ENCODE measurements around the gene PUS7. TPM values are rescaled to one million over a fixed set of nuclear protein-coding genes. Genes with fewer than 3 reads are reported as not detected.

The PUS7 gene
- total RNA-seq, 4 donors from 2014 or later = 4.2 to 25.6 (median 7.1) TPM

DNA sequence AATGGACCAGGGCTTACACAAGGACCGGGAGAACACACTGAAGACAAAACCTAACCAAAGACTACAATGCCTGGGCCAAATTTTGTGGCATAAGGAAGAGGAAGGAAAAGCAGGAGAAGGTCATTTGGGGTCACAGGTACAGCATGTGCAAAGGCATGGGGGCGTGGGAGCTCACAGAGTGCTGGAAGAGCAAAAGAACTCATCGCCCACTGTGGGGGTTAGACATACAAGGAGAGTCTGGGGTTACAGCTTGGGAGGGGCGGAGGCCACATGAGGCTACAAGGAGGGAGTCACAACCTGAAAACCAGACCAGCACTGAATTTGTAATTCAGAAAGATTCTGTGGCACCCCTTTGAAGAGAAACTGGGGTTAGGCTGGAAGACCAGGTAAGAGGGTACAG lies 9.7 kb downstream of the PUS7 start:
- Histone ChIP-seq H3K27me3 (no peaks in the 10 kb centered on the region), H3K4me1 (no peaks in the 10 kb centered on the region), H3K27ac (no peak overlapping the region), H3K9me3 (no peaks in the 10 kb centered on the region), H3K4me3 (no peak overlapping the region), H3K36me3 (peaks cover 0 to 3% (median 0%) of the 10 kb centered on the region in 3 donors)
- no peak for DNase-seq
- TF ChIP-seq POLR2A (IDR thresholded peaks at IDR 0.05) = no peak

DNA sequence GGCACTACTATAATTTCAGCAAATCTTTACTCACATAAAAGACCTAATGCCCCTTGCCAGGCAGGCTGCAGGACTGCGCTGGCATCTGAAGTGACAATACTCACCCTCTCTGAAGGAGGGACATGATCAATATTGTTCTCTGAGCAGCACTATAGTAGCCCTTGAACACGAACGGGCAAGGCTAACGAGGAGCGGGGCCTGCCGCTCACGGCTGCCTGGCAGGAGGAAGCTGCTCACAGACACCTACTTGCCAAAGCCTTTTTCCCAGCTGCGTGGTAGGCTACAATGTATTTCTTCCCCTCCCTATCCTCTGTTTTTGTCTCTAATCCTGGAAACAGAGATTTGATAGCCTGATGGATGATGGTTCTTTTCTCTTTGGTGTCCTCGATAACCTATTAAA lies 19.9 kb downstream of the PUS7 start:
- Histone ChIP-seq H3K36me3 (no peaks in the 10 kb centered on the region), H3K4me1 (no peaks in the 10 kb centered on the region)

GRCh38 chr7:105497016-105497415 lies 25.1 kb downstream of the PUS7 start:
- no peaks in the 10 kb centered on the region for H3K27me3 ChIP-seq
- no peak for TF ChIP-seq CTCF (IDR thresholded peaks at IDR 0.05)
- no peak for TF ChIP-seq POLR2A (IDR thresholded peaks at IDR 0.05)
- H3K36me3 ChIP-seq = no peaks in the 10 kb centered on the region
- no peak overlapping the region for H3K4me3 ChIP-seq
- no peaks in the 10 kb centered on the region for H3K9me3 ChIP-seq
- no peak for DNase-seq
- H3K4me1 ChIP-seq = no peaks in the 10 kb centered on the region
- H3K27ac ChIP-seq = no peak overlapping the region

More for the DNA sequence above, 19.9 kb downstream of the PUS7 start:
- H3K27ac ChIP-seq = no peak overlapping the region
- DNase-seq = no peak
- no peak overlapping the region for H3K4me3 ChIP-seq
- TF ChIP-seq CTCF (IDR thresholded peaks at IDR 0.05) = no peak
- no peak for TF ChIP-seq POLR2A (IDR thresholded peaks at IDR 0.05)
- H3K9me3 ChIP-seq = no peaks in the 10 kb centered on the region
- H3K27me3 ChIP-seq = no peaks in the 10 kb centered on the region

- Histone ChIP-seq H3K36me3 (no peaks in the 10 kb centered on the region), H3K9me3 (no peaks in the 10 kb centered on the region), H3K27me3 (no peaks in the 10 kb centered on the region), H3K4me1 (no peaks in the 10 kb centered on the region), H3K4me3 (no peak overlapping the region), H3K27ac (no peak overlapping the region)
- DNase-seq = no peak
- TF ChIP-seq CTCF (IDR thresholded peaks at IDR 0.05) = no peak
- TF ChIP-seq POLR2A (IDR thresholded peaks at IDR 0.05) = no peak
Measured at GRCh38 chr7:105496521-105496920, 25.6 kb downstream of the PUS7 start.

- peak overlapping the region in 1 of 4 donors; percentile 26 for H3K27ac ChIP-seq
- H3K36me3 ChIP-seq = no peaks in the 10 kb centered on the region
- no peaks in the 10 kb centered on the region for H3K4me1 ChIP-seq
- no peak overlapping the region for H3K4me3 ChIP-seq
- no peaks in the 10 kb centered on the region for H3K27me3 ChIP-seq
- TF ChIP-seq POLR2A (IDR thresholded peaks at IDR 0.05) (no peak), CTCF (IDR thresholded peaks at IDR 0.05) (no peak)
- no peaks in the 10 kb centered on the region for H3K9me3 ChIP-seq
- no peak for DNase-seq
Measured at GRCh38 chr7:105493923-105494315, 28.2 kb downstream of the PUS7 start.

DNA sequence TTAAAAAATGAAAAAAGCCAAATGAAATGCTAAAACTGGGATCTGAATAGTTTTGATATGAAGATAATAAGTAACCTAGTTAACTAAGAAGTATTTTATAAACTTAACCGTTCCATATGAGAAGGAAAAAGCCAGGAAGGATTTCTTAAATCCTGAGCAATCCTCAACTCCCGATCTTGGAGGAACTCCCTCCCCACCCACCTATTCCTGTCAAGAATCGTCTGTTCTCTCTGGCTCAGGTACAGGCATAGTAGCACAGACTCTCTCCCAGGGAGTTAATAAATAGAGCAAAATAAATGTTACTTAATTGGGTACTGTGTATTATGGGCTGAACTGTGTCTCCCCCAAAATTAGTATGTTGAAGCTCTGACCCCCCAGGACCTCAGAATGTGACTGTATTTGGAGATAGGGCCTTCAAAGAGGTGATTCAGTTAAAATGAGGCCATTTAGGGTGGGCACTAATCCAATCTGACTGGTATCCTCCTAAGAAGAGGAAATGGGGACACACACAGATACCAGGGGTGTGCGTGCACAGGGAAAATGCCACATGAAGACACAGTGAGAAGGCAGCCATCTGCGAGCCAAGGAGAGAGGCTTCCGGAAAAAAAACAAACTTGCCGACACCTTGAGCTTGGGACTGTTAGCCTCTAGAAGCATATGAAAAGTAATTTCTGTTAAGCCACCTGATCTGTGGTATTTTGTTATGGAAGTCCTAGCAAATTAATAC lies 28.7 kb downstream of the PUS7 start:
- DNase-seq = no peak
- Histone ChIP-seq H3K36me3 (no peaks in the 10 kb centered on the region), H3K4me1 (no peaks in the 10 kb centered on the region), H3K27me3 (no peaks in the 10 kb centered on the region), H3K4me3 (no peak overlapping the region), H3K27ac (no peak overlapping the region), H3K9me3 (no peaks in the 10 kb centered on the region)
- no peak for TF ChIP-seq POLR2A (IDR thresholded peaks at IDR 0.05)
- TF ChIP-seq CTCF (IDR thresholded peaks at IDR 0.05) = no peak

All from Peyer's patch (tissue), 4 donors.